Trophoblast cell (in vitro differentiated cells and primary cell): Measurements from ENCODE around the gene TERB1.

Experiments used
- DNase-seq, 2 donors: peaks; one replicate each; pipeline ENCODE4 v3.0.0-alpha.2; 2016
- H2AFZ ChIP-seq: 2 replicates; pipeline ENCODE4 v1.6.1; 2013; ENCODE audit warnings: low read length, moderate library complexity, mild to moderate bottlenecking; ENCODE audit not compliant: insufficient read depth, poor library complexity
- H2AK5ac ChIP-seq: 2 replicates; pipeline ENCODE4 v1.6.1; 2013; ENCODE audit warnings: mild to moderate bottlenecking, low read length
- H2BK120ac ChIP-seq: 2 replicates; pipeline ENCODE4 v1.6.1; 2013; ENCODE audit warnings: low read length, mild to moderate bottlenecking, moderate library complexity; ENCODE audit not compliant: insufficient read depth, poor library complexity
- H2BK12ac ChIP-seq: 2 replicates; pipeline ENCODE4 v1.6.1; 2013; ENCODE audit warnings: mild to moderate bottlenecking, low read length, moderate library complexity
- H2BK5ac ChIP-seq: 2 replicates; pipeline ENCODE4 v1.6.1; 2013; ENCODE audit warnings: low read length, low read depth, moderate library complexity, mild to moderate bottlenecking; ENCODE audit not compliant: poor library complexity
- H3K14ac ChIP-seq: 2 replicates; pipeline ENCODE4 v1.6.1; 2013; ENCODE audit warnings: mild to moderate bottlenecking, low read length
- H3K18ac ChIP-seq: 2 replicates; pipeline ENCODE4 v1.6.1; 2013; ENCODE audit warnings: mild to moderate bottlenecking, low read length
- H3K23ac ChIP-seq: 2 replicates; pipeline ENCODE4 v1.6.1; 2013; ENCODE audit warnings: low read length
- H3K27ac ChIP-seq: 2 replicates; pipeline ENCODE4 v1.5.1; 2013; ENCODE audit warnings: low read depth, mild to moderate bottlenecking, inconsistent platforms, low read length, moderate library complexity
- H3K27me3 ChIP-seq: 2 replicates; pipeline ENCODE4 v1.6.1; 2013; ENCODE audit warnings: inconsistent platforms, mild to moderate bottlenecking, low read length, moderate library complexity; ENCODE audit not compliant: insufficient read depth
- H3K36me3 ChIP-seq, 2 experiments: 1 replicate in 1 of 2; 2 replicates in 1 of 2; pipeline ENCODE4 v1.6.1; 2013; ENCODE audit warnings: low read length in 2 of 2, mild to moderate bottlenecking in 2 of 2, moderate library complexity in 1 of 2; ENCODE audit not compliant: insufficient read depth in 2 of 2, control insufficient read depth in 1 of 2
- H3K4ac ChIP-seq: 2 replicates; pipeline ENCODE4 v1.6.1; 2013; ENCODE audit warnings: low read depth, mild to moderate bottlenecking, low read length, moderate library complexity
- H3K4me1 ChIP-seq, 2 experiments: 1 replicate in 1 of 2; 2 replicates in 1 of 2; pipeline ENCODE4 v1.6.1; 2013; ENCODE audit warnings: low read length in 2 of 2, mild to moderate bottlenecking in 2 of 2, moderate library complexity in 1 of 2; ENCODE audit not compliant: insufficient read depth in 2 of 2, control insufficient read depth in 1 of 2
- H3K4me2 ChIP-seq: 2 replicates; pipeline ENCODE4 v1.6.1; 2013; ENCODE audit warnings: inconsistent platforms, mild to moderate bottlenecking, low read length, moderate library complexity
- H3K4me3 ChIP-seq: 2 replicates; pipeline ENCODE4 v1.5.1; 2013; ENCODE audit warnings: mild to moderate bottlenecking, low read depth, low read length, inconsistent platforms
- H3K79me1 ChIP-seq: one replicate; pipeline ENCODE4 v1.6.1; 2013; ENCODE audit warnings: low read length
- H3K79me2 ChIP-seq: 2 replicates; pipeline ENCODE4 v1.6.1; 2013; ENCODE audit warnings: low read length, mild to moderate bottlenecking; ENCODE audit not compliant: control insufficient read depth, insufficient read depth, poor library complexity
- H3K9ac ChIP-seq: 2 replicates; pipeline ENCODE4 v1.6.1; 2013; ENCODE audit warnings: mild to moderate bottlenecking, low read length
- H3K9me3 ChIP-seq: 2 replicates; pipeline ENCODE4 v1.6.1; 2013; ENCODE audit warnings: low read depth, mild to moderate bottlenecking, control low read depth, inconsistent platforms, low read length; ENCODE audit not compliant: insufficient read depth
- H4K12ac ChIP-seq: 2 replicates; pipeline ENCODE4 v1.6.1; 2013; ENCODE audit warnings: low read depth, mild to moderate bottlenecking, low read length, moderate library complexity
- H4K8ac ChIP-seq: 2 replicates; pipeline ENCODE4 v1.6.1; 2013; ENCODE audit warnings: low read depth, mild to moderate bottlenecking, low read length, moderate library complexity
- H4K91ac ChIP-seq: one replicate; pipeline ENCODE4 v1.6.1; 2013; ENCODE audit warnings: low read depth, mild to moderate bottlenecking, low read length, moderate library complexity
- WGBS: extraction: QIAGEN DNeasy Blood & Tissue Kit; methylation state at CpG from one replicate; pipeline ENCODE4 v1.1.7; 2013; ENCODE audit warnings: missing lambda C conversion rate; ENCODE audit not compliant: insufficient read length, insufficient coverage; ENCODE audit errors: extremely low coverage; 5-methylcytosine and 5-hydroxymethylcytosine counted together

TERB1 gene

DNA sequence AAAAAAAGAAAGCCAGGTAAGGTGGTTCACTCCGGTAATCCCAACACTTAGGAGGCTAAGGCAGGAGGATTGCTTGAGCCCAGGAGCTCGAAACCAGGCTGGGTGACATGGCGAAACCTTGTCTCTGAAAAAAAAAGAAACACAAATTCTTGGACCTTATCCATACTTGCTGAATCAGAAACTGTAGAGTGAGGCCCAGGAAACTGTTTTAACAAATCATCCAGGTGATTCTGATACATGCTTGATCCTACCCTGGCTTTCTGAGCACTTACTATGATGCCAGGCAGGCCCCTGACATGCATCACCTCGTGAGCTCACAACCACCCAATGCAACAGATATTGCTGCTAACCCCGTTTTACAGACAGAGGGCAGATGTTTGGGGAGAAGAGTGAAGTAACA lies 33.4 kb upstream of the TERB1 start:
- no peak overlapping the region for H3K4me3 ChIP-seq
- H3K79me1 ChIP-seq = peaks cover 4% of the 10 kb centered on the region
- H4K8ac ChIP-seq = no peak overlapping the region
- H3K36me3 ChIP-seq = no peaks in the 10 kb centered on the region
- H2AFZ ChIP-seq = no peak overlapping the region
- no peak overlapping the region for H3K4ac ChIP-seq
- H3K4me1 ChIP-seq = no peaks in the 10 kb centered on the region
- no peak overlapping the region for H4K91ac ChIP-seq
- no CpG with 5 or more reads among the region's 5 CpGs for whole genome bisulfite sequencing
- H2BK5ac ChIP-seq = no peak overlapping the region
- H3K9me3 ChIP-seq = no peaks in the 10 kb centered on the region
- H3K14ac ChIP-seq = no peak overlapping the region
- H3K18ac ChIP-seq = no peak overlapping the region
- DNase-seq = no peak
- no peak overlapping the region for H3K23ac ChIP-seq
- no peak overlapping the region for H3K9ac ChIP-seq
- no peak overlapping the region for H2BK12ac ChIP-seq
- H3K27me3 ChIP-seq = peaks cover 2% of the 10 kb centered on the region
- peaks cover 4% of the 10 kb centered on the region for H3K79me2 ChIP-seq
- no peak overlapping the region for H4K12ac ChIP-seq
- no peak overlapping the region for H3K27ac ChIP-seq
- no peak overlapping the region for H3K4me2 ChIP-seq
- H2AK5ac ChIP-seq = no peak overlapping the region
- no peak overlapping the region for H2BK120ac ChIP-seq

GRCh38 chr16:66832661-66833305 lies 31.4 kb upstream of the TERB1 start:
- H3K4me1 ChIP-seq = peaks cover 2 to 3% of the 10 kb centered on the region in 2 experiments
- no peak overlapping the region for H3K14ac ChIP-seq
- H3K79me1 ChIP-seq = peaks cover 4% of the 10 kb centered on the region
- H3K4ac ChIP-seq = no peak overlapping the region
- no peak overlapping the region for H3K4me3 ChIP-seq
- no peak overlapping the region for H2BK5ac ChIP-seq
- no peak overlapping the region for H3K23ac ChIP-seq
- no peak overlapping the region for H4K12ac ChIP-seq
- H4K91ac ChIP-seq = no peak overlapping the region
- H3K27ac ChIP-seq = no peak overlapping the region
- no peak overlapping the region for H2AFZ ChIP-seq
- no peak overlapping the region for H2BK120ac ChIP-seq
- peaks cover 6% of the 10 kb centered on the region for H3K79me2 ChIP-seq
- peaks cover 2% of the 10 kb centered on the region for H3K27me3 ChIP-seq
- H2BK12ac ChIP-seq = no peak overlapping the region
- no CpG with 5 or more reads among the region's 7 CpGs for WGBS
- no peak overlapping the region for H2AK5ac ChIP-seq
- H3K4me2 ChIP-seq = no peak overlapping the region
- peaks cover 3 to 7% of the 10 kb centered on the region in 2 experiments for H3K36me3 ChIP-seq
- no peak overlapping the region for H4K8ac ChIP-seq
- no peak for DNase-seq
- H3K9me3 ChIP-seq = no peaks in the 10 kb centered on the region
- no peak overlapping the region for H3K18ac ChIP-seq
- H3K9ac ChIP-seq = no peak overlapping the region

GRCh38 chr16:66832190-66832589 lies 30.8 kb upstream of the TERB1 start:
- Histone ChIP-seq H3K79me1 (peaks cover 4% of the 10 kb centered on the region), H3K14ac (no peak overlapping the region), H3K4me1 (peaks cover 2 to 3% of the 10 kb centered on the region in 2 experiments), H3K79me2 (peaks cover 6% of the 10 kb centered on the region), H3K4ac (no peak overlapping the region), H2AK5ac (no peak overlapping the region), H3K27ac (no peak overlapping the region), H3K9me3 (no peaks in the 10 kb centered on the region), H3K4me2 (no peak overlapping the region), H3K4me3 (no peak overlapping the region), H3K36me3 (peaks cover 3 to 8% of the 10 kb centered on the region in 2 experiments), H3K23ac (no peak overlapping the region), H3K27me3 (peaks cover 2% of the 10 kb centered on the region), H3K18ac (no peak overlapping the region), H2BK5ac (no peak overlapping the region), H2BK12ac (no peak overlapping the region), H3K9ac (no peak overlapping the region), H2BK120ac (no peak overlapping the region), H4K8ac (no peak overlapping the region), H4K12ac (no peak overlapping the region), H2AFZ (no peak overlapping the region), H4K91ac (no peak overlapping the region)
- DNase-seq = no peak
- WGBS = no CpG with 5 or more reads among the region's 3 CpGs

DNA sequence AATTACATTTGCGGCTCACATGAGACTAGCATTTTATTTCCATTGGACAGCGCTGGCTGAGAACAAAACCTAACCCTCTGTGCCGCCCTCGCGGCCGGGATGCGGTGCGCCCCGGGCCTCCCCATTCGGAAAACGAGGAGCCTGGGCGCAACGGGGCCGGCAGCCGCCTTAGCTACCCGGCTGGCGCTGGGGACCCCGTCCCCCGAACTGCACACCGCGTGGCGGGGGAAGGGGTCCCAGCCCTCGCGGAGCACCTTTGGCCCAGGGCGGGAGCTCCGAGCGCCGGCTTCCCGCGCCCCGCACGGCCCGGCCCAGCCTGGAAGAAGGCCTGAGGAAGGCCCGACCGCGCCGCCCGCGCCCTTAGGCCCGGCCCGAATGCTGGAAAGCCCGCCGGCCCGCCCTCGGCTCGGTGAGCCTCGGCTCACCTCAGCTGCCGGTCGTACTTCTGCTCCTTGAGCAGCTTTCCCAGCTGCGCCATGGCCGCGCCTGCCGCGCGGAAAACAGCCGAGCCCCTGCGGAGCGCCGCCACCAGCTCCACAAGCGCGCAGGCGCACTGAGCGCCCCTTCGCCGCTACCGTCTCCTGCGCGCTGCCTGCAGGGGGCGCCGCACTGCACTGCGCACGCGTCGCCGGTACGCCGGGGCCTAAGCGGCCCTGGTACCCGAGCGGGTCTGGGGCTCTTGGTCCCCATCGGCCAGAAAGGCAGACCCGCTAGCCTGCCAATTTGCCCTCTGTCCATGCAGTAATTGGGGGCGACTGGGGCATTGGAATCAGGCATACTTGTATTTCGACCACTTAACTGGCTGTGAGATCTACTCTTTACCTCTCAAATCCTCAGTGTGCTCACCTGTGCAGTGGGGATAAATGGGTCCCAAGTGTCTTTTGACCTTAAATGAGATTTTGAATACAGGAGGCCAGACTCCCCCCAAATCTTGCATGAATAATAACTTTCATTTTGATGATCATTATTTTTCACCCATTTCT lies 29.3 kb upstream of the TERB1 start, which contains the start of gene NAE1:
Gene NAE1 (minus strand): TSS at position 555 of the 983 bp plus-strand sequence. CDS start 77 bp downstream, at position 478.
- Histone ChIP-seq H3K79me1 (peaks cover 4% of the 10 kb centered on the region), H3K4me3 (peak within 1 kb of the TSS; percentile 92), H2AFZ (peak within 1 kb of the TSS; percentile 61), H3K23ac (no peak within 1 kb of the TSS), H3K9me3 (no peaks in the 10 kb centered on the region), H3K14ac (peak within 1 kb of the TSS; percentile 94), H4K12ac (peak within 1 kb of the TSS; percentile 93), H3K27me3 (peaks cover 2% of the 10 kb centered on the region), H3K18ac (peak within 1 kb of the TSS; percentile 88), H4K8ac (peak within 1 kb of the TSS; percentile 89), H2BK5ac (peak within 1 kb of the TSS; percentile 14), H3K27ac (peak within 1 kb of the TSS; percentile 80), H3K9ac (peak within 1 kb of the TSS; percentile 98), H2BK12ac (no peak within 1 kb of the TSS), H3K4me1 (peaks cover 2 to 3% of the 10 kb centered on the region in 2 experiments), H2BK120ac (peak within 1 kb of the TSS; percentile 73), H2AK5ac (no peak within 1 kb of the TSS), H3K79me2 (peaks cover 6% of the 10 kb centered on the region), H3K4ac (peak within 1 kb of the TSS; percentile 77), H4K91ac (peak within 1 kb of the TSS; percentile 84), H3K36me3 (peaks cover 3 to 8% of the 10 kb centered on the region in 2 experiments), H3K4me2 (peak within 1 kb of the TSS; percentile 83)
- WGBS = no CpG with 5 or more reads among the region's 84 CpGs
- DNase-seq = peak; percentile 89 to 98
